Measurements from ENCODE around the gene GNB1. TPM values are rescaled to one million over a fixed set of nuclear protein-coding genes. Genes with fewer than 3 reads are reported as not detected.

Gene GNB1
- total and polyA plus RNA-seq, 8 donors, result 42.3 to 160 (median 86.8) TPM

- Histone ChIP-seq H3K4me1 (peaks cover 7 to 26% (median 16%) of the 10 kb centered on the region in 3 donors), H3K27me3 (no peaks in the 10 kb centered on the region), H3K36me3 (no peaks in the 10 kb centered on the region), H3K9me3 (no peaks in the 10 kb centered on the region), H3K27ac (peak within 1 kb of the TSS; percentile 85 to 94 (median 90)), H3K4me3 (peak within 1 kb of the TSS in 1 of 4 donors; percentile 1)
- TF ChIP-seq, protein P1, sequence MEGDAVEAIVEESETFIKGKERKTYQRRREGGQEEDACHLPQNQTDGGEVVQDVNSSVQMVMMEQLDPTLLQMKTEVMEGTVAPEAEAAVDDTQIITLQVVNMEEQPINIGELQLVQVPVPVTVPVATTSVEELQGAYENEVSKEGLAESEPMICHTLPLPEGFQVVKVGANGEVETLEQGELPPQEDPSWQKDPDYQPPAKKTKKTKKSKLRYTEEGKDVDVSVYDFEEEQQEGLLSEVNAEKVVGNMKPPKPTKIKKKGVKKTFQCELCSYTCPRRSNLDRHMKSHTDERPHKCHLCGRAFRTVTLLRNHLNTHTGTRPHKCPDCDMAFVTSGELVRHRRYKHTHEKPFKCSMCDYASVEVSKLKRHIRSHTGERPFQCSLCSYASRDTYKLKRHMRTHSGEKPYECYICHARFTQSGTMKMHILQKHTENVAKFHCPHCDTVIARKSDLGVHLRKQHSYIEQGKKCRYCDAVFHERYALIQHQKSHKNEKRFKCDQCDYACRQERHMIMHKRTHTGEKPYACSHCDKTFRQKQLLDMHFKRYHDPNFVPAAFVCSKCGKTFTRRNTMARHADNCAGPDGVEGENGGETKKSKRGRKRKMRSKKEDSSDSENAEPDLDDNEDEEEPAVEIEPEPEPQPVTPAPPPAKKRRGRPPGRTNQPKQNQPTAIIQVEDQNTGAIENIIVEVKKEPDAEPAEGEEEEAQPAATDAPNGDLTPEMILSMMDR (IDR thresholded peaks at IDR 0.05), result no peak
- intact Hi-C loops (cut with DNase I), result no loop called here
- FAIRE-seq (no peak), DNase-seq (peak in 5 of 6 donors; percentile 42 to 87 (median 69)), ATAC-seq (no peak)
- 78 to 82% methylated on average over 13 to 15 of the region's 15 CpGs for WGBS, 2 donors
Measured at GRCh38 chr1:1914971-1915692, 24.2 kb upstream of the GNB1 start, which contains the start of gene CALML6. CALML6 (plus strand) TSS chr1:1915260; CDS start chr1:1915281, 21 bp downstream.

GRCh38 chr1:1914101-1914970 is 23.4 kb upstream of the GNB1 start:
- Histone ChIP-seq H3K4me1 (peaks cover 7 to 26% (median 18%) of the 10 kb centered on the region in 3 donors), H3K27me3 (no peaks in the 10 kb centered on the region), H3K36me3 (no peaks in the 10 kb centered on the region), H3K9me3 (no peaks in the 10 kb centered on the region), H3K4me3 (no peak overlapping the region), H3K27ac (peak overlapping the region; percentile 8 to 94 (median 62))
- TF ChIP-seq, protein P1 (IDR thresholded peaks at IDR 0.05), result no peak
- peak in 5 of 6 donors; percentile 46 to 84 (median 59) for DNase-seq
- WGBS, 2 donors, result 44% methylated on average over 20 of the region's 20 CpGs
- FAIRE-seq, result no peak
- intact Hi-C loops (cut with DNase I), result no loop called here
- ATAC-seq, result no peak

DNA sequence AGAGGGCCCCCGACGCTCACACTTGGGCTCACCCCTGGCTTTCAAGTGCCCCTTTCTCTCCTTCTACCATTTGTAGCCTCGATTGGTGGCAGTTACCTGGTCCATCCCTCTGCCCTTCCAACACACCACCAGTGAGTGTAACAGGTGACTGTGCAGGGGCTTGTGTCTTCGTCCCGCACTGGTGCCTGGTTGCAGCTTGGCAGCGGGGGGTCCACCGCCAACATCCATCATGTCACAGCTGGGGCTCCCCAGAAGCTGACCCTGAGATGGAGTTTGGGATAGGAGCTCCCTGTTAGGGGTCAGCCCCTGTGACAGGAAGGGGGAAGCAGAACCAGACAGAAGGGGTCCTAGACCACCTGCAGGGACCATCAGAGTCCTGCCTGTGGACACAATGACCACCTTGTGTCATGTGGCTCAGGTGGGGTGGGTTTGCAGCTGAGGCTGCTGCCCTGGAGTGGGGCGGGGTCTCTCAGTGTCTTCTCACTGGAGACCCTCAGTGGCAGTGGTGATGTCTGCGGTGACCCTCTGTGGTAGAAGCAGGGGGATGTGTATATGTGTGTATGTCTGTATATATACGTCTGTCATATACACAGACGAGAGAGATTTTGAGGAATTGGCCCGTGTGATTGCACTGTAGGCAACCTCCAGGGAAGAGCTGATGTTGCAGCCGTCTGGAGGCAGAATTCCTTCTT is 20.6 kb upstream of the GNB1 start:
- Histone ChIP-seq H3K27ac (no peak overlapping the region), H3K4me3 (no peak overlapping the region), H3K9me3 (no peaks in the 10 kb centered on the region), H3K4me1 (peaks cover 7 to 28% (median 18%) of the 10 kb centered on the region in 3 donors), H3K36me3 (no peaks in the 10 kb centered on the region), H3K27me3 (no peaks in the 10 kb centered on the region)
- intact Hi-C loops (cut with DNase I), result no loop called here
- TF ChIP-seq, protein P1 (IDR thresholded peaks at IDR 0.05), result no peak
- FAIRE-seq (no peak), ATAC-seq (no peak), DNase-seq (peak in 3 of 6 donors; percentile 20 to 59 (median 31))
- WGBS, 2 donors, result 88 to 93% methylated on average over 13 of the region's 13 CpGs

DNA sequence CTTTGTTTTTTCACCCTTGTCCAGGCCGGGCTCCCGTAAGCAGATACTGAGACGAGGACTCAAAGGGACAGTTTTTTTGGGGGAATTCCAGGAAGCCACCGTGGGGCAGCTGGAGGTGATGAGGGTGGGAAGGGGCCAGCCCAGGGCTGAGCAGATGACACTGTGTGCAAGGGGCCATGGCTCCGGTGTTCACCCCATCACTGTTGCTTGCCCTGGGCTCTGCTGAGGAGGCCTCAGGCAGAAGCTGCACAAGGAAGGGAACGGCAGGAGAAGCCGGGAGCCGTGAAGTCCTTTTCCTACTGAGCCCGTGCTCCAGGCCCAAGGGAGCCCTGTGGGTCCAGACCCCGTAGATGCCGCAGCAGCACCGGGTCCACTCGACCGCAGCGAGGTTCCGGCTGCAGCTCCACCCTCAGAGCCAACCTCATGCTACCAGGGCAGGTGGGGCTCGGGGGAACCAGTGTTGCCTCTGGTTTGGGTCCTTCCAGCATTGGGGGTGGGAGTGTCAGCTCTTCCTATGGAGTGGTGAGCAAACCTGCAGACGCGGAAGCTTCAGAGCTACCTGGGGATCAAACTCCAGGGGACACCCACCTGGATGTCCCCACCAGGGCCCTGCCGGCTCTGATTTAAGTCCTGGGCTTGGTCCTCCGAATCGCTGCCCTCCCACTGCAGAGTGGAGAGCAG is 19.9 kb upstream of the GNB1 start:
- no peak for FAIRE-seq
- Histone ChIP-seq H3K9me3 (no peaks in the 10 kb centered on the region), H3K4me1 (peaks cover 7 to 24% (median 18%) of the 10 kb centered on the region in 3 donors), H3K27ac (no peak overlapping the region), H3K27me3 (no peaks in the 10 kb centered on the region), H3K36me3 (no peaks in the 10 kb centered on the region), H3K4me3 (no peak overlapping the region)
- no peak for ATAC-seq
- 93 to 97% methylated on average over 22 of the region's 22 CpGs for WGBS, 2 donors
- TF ChIP-seq, protein P1 (IDR thresholded peaks at IDR 0.05), result no peak
- DNase-seq, result peak in 5 of 6 donors; percentile 38 to 75 (median 46)
- intact Hi-C loops (cut with DNase I), result no loop called here

All from pancreas (tissue), 10 donors.